ENCODE measurements around the gene MRI1. TPM values are rescaled to one million over a fixed set of nuclear protein-coding genes. Genes with fewer than 3 reads are reported as not detected.
A peak's percentile ranks its signal among the peaks of the same experiment; 100 is the strongest.

MRI1 gene
- total RNA-seq, 1 experiment from 2014 or later, result 29.9 TPM

- no peak for TF ChIP-seq USF1 (CRISPR knock-in tag; IDR thresholded peaks at IDR 0.05)
- TF ChIP-seq JUN (CRISPR knock-in tag; IDR thresholded peaks at IDR 0.05), result no peak
- no peak for TF ChIP-seq PRRX2 (CRISPR knock-in tag; IDR thresholded peaks at IDR 0.05)
- TF ChIP-seq ETV6 (CRISPR knock-in tag; IDR thresholded peaks at IDR 0.05), result peak; percentile 54; the same call in 1 of the 2 replicates
- TF ChIP-seq USF2 (CRISPR knock-in tag; IDR thresholded peaks at IDR 0.05), result no peak
- no peak for TF ChIP-seq E2F5 (CRISPR knock-in tag; IDR thresholded peaks at IDR 0.05)
- TF ChIP-seq ESRRA (CRISPR knock-in tag; IDR thresholded peaks at IDR 0.05; ENCODE audit: borderline replicate concordance), result no peak
- no peak for TF ChIP-seq SOX15 (CRISPR knock-in tag; IDR thresholded peaks at IDR 0.05)
- TF ChIP-seq ATF2 (CRISPR knock-in tag; IDR thresholded peaks at IDR 0.05; ENCODE audit: borderline replicate concordance, low read depth), result no peak
- TF ChIP-seq FOXK1 (CRISPR knock-in tag; IDR thresholded peaks at IDR 0.05), result peak; percentile 80
These were observed 33.0 kb upstream of the MRI1 start (continued) for GRCh38 chr19:13731147-13731964.

- ChIA-PET CTCF (interaction anchor here (1.1 to 1.9 kb wide), 4 partner anchors 11 to 537 kb away, joined by 3 to 32 read pairs (median 6); no protein-coding TSS in a partner anchor), POLR2A (interaction anchor here (0.6 to 0.7 kb wide), 2 partner anchors 70 to 73 kb away, joined by 5 to 6 read pairs; no protein-coding TSS in a partner anchor)
- no peak for DNase-seq (ENCODE audit: low spot score)
- H3K27ac Mint-ChIP-seq, result no peak overlapping the region
- ATAC-seq, result no peak
- no peaks in the 10 kb centered on the region for H3K36me3 Mint-ChIP-seq
- no peaks in the 10 kb centered on the region; the same call in 1 of the 2 replicates for H3K27me3 Mint-ChIP-seq (ENCODE audit: low read depth)
- H3K9me3 Mint-ChIP-seq, result no peaks in the 10 kb centered on the region
- H3K4me1 Mint-ChIP-seq, result peaks cover 12% of the 10 kb centered on the region
- H3K4me3 Mint-ChIP-seq, result peak overlapping the region; percentile 62
- 0 out of 2 replicates have a peak, but pooled peaks have one; percentile 10 for TF ChIP-seq ZNF121 (CRISPR knock-in tag; IDR thresholded peaks at IDR 0.05)
- TF ChIP-seq CREM (CRISPR knock-in tag; IDR thresholded peaks at IDR 0.05), result no peak
- TF ChIP-seq NR1H2 (CRISPR knock-in tag; IDR thresholded peaks at IDR 0.05), result no peak
- no peak for TF ChIP-seq FOXP1 (CRISPR knock-in tag; IDR thresholded peaks at IDR 0.05; ENCODE audit: borderline replicate concordance)
- no peak for TF ChIP-seq ZNF416 (CRISPR knock-in tag; IDR thresholded peaks at IDR 0.05)
These were observed 32.0 kb upstream of the MRI1 start for GRCh38 chr19:13732337-13732736.

GRCh38 chr19:13734751-13735150 lies 29.6 kb upstream of the MRI1 start:
- DNase-seq (ENCODE audit: low spot score) (no peak), ATAC-seq (no peak)
- Mint-ChIP-seq H3K4me3 (no peak overlapping the region), H3K4me1 (peaks cover 12% of the 10 kb centered on the region), H3K27me3 (ENCODE audit: low read depth) (no peaks in the 10 kb centered on the region; the same call in 1 of the 2 replicates), H3K27ac (no peak overlapping the region), H3K36me3 (no peaks in the 10 kb centered on the region), H3K9me3 (no peaks in the 10 kb centered on the region)
- ChIA-PET CTCF (interaction anchor here (1.1 kb wide), 1 partner anchor 13 kb away, joined by 3 read pairs; no protein-coding TSS in a partner anchor), POLR2A (no interaction called here)
- TF ChIP-seq KAT7 (CRISPR knock-in tag; IDR thresholded peaks at IDR 0.05; ENCODE audit: borderline replicate concordance) (no peak), USF1 (CRISPR knock-in tag; IDR thresholded peaks at IDR 0.05) (no peak), HMGXB4 (CRISPR knock-in tag; IDR thresholded peaks at IDR 0.05) (no peak), NR1H2 (CRISPR knock-in tag; IDR thresholded peaks at IDR 0.05) (no peak), ERG (CRISPR knock-in tag; IDR thresholded peaks at IDR 0.05) (no peak), ZNF423 (CRISPR knock-in tag; IDR thresholded peaks at IDR 0.05) (no peak), MAX (CRISPR knock-in tag; IDR thresholded peaks at IDR 0.05) (no peak), CDX4 (CRISPR knock-in tag; IDR thresholded peaks at IDR 0.05; ENCODE audit: borderline replicate concordance) (no peak)
